Activated CD4-positive, alpha-beta T cell treated with anti-CD3 and anti-CD28 coated beads, Interleukin-2, Interleukin-4, amounts not matched to agents 100 ng/mL and 50 ng/mL, durations not matched to agents 16 hours and 8 hours (primary cell): ENCODE measurements around the gene KIF21B.

Experiments
- DNase-seq: peaks from one replicate; pipeline ENCODE4 v3.0.0-alpha.2; 2020; ENCODE audit warnings: low spot score

Gene KIF21B

GRCh38 chr1:201048521-201048920 lies 25.0 kb upstream of the KIF21B start:
- DNase-seq: no peak

- DNase-seq: no peak
These were observed 20.6 kb upstream of the KIF21B start for GRCh38 chr1:201044119-201044518.

GRCh38 chr1:201042779-201043461 lies 19.4 kb upstream of the KIF21B start:
- peak; percentile 71 for DNase-seq

DNA sequence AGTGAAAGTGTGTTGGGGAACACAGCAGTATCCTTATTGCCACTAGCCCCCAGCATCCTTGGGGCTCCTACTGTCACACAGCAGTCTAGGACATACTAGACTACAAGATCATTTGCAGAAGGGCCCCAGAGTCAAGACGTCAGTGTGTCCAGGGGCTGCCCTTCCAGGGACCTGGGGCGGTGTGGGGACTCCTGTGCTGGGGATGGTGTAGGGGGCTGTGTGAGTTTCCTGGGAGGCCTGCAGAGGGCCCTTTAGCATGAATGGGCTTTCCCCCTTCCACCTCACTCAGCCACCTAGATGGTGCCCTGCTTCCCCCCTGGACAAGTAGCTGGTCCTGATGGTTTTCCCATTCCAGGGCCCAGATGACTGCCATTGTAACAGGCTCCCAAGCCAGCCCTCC lies 17.5 kb upstream of the KIF21B start:
- no peak for DNase-seq

GRCh38 chr1:201039876-201040275 lies 16.4 kb upstream of the KIF21B start:
- DNase-seq: no peak

- DNase-seq: no peak
These were observed 15.9 kb upstream of the KIF21B start for GRCh38 chr1:201039418-201039817.

GRCh38 chr1:201038186-201038876 lies 14.8 kb upstream of the KIF21B start:
- no peak for DNase-seq

DNA sequence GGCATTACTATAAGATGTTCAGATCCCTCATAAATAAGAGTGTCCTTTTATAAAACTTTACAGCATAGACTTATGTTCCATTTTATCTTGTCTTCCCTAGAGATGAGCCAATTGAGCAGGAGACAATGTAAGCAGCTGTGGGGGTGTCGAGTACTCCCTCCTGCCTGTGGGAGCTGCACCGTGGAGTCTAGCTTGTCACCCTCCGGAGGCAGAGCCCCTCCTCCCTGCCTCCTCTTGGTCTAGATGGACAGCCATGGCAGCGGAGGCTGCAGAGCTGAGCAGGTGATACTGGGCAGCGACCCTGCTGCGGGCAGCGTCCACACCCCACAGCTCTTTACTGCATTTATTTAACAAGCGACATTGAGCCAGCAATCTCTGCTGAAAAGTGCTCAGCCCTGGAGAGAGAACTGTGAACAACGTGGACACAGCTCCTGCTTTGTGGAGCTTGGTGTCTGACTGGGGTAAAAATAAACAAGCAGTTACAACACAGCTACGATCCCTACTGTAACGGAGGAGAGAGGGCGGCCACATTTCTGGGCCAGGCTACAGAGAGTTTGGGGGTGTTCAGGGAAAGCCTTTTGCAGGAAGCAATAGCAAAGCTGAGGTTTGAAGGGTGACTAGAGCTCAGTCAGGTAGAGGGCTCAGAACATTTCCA lies 12.8 kb upstream of the KIF21B start:
- DNase-seq: no peak

DNA sequence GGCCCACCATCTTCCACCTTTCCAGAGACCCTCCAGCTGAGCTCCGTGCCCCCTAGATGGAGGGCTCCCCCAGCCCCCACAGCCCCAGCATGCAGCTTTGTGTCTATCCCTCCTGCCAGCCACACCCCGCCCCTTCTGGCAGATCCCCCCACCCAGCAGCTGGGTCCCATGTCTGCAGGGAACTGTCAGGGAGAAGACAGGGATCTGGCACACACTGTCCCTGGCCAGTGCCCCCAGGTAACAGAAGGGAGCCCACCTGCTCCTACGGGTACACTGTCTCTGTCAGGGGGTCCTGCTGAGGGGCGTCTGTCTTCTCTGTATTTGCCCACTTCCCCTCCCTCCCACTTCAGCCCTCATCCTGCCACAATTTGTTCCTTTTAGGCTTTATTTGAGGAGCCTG lies 11.2 kb upstream of the KIF21B start:
- no peak for DNase-seq

- DNase-seq: no peak
These were observed 8.9 kb upstream of the KIF21B start for GRCh38 chr1:201032408-201032807.

GRCh38 chr1:201028461-201028889 lies 5.0 kb upstream of the KIF21B start:
- no peak for DNase-seq

GRCh38 chr1:201026836-201027235 lies 3.3 kb upstream of the KIF21B start:
- no peak for DNase-seq

GRCh38 chr1:201026234-201026633 lies 2.7 kb upstream of the KIF21B start:
- no peak for DNase-seq

DNA sequence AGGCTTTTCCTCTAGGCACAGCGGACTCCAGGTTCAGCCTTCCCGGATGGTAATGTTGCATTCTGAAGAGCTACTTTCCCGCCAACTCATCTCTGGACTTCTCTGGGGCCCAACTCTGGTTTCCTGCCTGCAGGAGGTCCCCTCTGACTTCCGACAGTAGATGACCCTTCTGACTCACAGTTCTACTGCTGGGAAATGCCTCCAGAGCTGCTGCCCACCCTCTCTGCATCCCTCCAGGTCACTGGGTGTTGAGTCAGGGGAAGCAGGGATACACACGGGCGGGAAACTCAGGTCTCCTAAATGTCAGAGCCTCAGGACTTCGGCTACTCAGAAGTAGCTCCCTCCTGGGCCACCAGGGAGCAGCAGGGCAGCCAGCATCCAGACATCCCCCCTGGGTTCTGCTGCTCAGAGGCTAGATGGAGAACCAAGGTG lies 2.1 kb upstream of the KIF21B start:
- DNase-seq: peak; percentile 80

GRCh38 chr1:201024625-201024998 lies 1.1 kb upstream of the KIF21B start:
- no peak for DNase-seq

DNA sequence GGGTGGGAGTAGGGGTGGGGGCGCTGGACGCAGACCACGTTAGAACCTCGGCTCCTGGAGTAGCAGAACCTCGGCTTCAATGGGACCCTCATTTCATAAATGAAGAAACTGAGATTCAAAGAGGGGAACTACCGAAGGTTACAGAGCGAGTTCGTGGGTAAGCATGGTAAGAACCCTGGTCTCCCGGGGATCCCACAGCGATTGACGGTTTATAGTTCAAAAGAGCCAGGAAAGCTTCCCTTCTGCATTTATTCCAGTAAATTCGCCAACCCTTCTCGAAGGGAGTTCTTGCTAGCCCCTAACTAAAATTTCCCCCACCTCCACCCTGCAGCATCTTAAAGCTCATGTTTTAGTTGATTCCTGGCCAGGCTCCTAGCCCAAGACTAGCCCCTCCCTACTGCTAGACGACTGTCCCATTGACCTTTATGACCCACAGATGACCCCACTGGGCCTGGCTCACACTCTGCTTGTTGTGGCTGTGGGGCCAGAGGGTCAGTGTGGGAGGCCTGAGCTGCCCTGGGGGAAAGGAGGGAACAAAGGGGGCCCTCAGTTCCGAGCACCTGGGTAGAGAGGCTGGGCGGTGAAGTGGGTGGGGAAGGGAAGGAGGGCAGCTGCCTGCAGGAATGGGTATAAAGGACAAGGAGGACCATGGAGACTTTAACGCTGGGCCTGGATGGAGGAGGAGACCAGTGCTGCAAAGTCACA lies 558 bp upstream of the KIF21B start:
- DNase-seq: no peak

GRCh38 chr1:201022820-201023516 lies 546 bp downstream of the KIF21B start:
- peak; percentile 51 for DNase-seq

DNA sequence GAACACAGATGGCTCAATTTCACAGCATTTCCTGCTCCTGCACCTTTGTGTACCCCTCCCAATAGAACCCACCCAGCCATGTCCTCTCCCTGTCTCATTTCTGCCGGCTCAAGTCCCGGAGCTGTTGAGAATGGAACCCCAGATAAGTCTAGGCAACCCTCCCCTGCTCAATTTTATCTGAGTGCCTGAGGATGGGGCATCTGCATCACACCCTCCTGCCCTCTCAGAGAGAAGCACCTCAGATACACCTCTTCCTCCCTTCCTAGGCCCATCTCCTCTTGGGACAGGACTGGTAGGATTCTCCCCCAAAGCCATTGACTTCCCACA lies 1.1 kb downstream of the KIF21B start:
- DNase-seq: no peak

GRCh38 chr1:201021630-201022492 lies 1.7 kb downstream of the KIF21B start:
- DNase-seq: no peak

DNA sequence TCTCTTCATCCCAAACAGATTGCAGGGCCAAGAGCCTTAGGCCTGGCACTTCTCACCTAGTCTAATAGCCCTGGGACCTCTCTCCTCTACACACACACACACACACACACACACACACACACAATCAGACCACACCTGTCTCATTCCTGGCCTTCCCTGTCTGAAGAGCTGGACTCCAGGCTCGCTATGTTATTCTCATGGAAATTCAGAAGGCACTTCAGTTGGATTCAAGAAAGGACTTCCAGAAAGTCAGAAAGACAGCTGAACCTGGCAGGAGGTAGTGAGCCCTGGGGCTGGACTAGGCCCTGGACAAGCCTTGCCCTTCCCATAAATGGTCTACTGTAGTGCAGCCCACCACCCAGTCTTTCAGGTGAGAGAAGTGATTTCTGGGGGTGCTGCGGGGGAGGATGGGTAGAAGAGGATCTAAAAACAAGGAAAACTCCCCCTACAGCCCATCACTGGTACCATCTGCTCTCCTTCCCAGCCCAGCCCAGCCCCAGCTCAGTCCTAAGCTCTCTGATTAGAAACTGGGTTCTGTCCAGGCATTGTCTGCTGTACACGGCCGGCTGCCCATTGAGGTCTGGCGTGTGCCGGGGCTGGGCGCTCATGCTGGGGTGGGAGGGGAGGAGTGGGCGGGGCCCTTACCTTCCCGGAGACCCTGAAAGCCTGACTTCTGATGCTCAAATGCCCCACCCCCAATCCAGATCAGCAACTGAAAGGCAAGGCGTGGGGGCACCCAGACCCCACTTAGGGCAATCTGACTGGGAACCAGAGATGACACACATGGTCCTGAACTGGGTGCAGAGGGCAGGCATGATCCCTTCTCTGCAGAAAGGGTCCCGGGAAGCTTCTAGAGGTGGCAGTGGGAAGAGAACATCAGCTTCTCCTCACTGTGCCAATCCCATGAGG lies 2.5 kb downstream of the KIF21B start:
- no peak for DNase-seq
